Measurements from ENCODE around the gene MBOAT1. TPM values are rescaled to one million over a fixed set of nuclear protein-coding genes. Genes with fewer than 3 reads are reported as not detected.

MBOAT1 gene
- polyA plus RNA-seq, 1 of the 3 experiments (the other 2 are of a cell fraction): 3.0 TPM

DNA sequence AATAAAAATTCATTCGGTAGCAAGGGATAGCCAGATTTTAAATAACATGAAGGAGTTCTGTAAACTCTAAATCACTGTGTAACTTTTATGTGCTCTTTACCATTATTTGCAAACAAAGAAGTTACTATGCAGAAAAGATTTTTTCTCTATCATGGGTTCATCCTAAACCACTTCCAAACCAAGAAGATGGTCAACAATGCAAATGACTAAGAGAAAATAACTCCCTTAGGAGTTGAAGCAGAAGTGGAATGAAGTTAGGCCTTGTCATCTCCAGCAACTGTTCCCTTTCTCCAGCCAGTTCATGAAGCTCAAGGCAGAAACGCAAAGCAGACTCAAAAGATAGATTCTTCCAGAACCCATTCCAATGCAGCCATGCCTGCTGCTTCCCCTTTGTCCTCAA, 66.0 kb downstream of the MBOAT1 start (continued):
- TF ChIP-seq, protein P1, sequence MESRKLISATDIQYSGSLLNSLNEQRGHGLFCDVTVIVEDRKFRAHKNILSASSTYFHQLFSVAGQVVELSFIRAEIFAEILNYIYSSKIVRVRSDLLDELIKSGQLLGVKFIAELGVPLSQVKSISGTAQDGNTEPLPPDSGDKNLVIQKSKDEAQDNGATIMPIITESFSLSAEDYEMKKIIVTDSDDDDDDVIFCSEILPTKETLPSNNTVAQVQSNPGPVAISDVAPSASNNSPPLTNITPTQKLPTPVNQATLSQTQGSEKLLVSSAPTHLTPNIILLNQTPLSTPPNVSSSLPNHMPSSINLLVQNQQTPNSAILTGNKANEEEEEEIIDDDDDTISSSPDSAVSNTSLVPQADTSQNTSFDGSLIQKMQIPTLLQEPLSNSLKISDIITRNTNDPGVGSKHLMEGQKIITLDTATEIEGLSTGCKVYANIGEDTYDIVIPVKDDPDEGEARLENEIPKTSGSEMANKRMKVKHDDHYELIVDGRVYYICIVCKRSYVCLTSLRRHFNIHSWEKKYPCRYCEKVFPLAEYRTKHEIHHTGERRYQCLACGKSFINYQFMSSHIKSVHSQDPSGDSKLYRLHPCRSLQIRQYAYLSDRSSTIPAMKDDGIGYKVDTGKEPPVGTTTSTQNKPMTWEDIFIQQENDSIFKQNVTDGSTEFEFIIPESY (IDR thresholded peaks at IDR 0.05; ENCODE audit: borderline replicate concordance, low read depth): no peak
- TF ChIP-seq, protein P2, sequence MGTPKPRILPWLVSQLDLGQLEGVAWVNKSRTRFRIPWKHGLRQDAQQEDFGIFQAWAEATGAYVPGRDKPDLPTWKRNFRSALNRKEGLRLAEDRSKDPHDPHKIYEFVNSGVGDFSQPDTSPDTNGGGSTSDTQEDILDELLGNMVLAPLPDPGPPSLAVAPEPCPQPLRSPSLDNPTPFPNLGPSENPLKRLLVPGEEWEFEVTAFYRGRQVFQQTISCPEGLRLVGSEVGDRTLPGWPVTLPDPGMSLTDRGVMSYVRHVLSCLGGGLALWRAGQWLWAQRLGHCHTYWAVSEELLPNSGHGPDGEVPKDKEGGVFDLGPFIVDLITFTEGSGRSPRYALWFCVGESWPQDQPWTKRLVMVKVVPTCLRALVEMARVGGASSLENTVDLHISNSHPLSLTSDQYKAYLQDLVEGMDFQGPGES (IDR thresholded peaks at IDR 0.05; ENCODE audit: low read depth, low read length): no peak
- TF ChIP-seq NRF1 (IDR thresholded peaks at IDR 0.05; ENCODE audit: low read depth, low read length): no peak
- TF ChIP-seq GATA2 (CRISPR knock-in tag; IDR thresholded peaks at IDR 0.05): no peak
- no peak for TF ChIP-seq EZH2phosphoT487 (IDR thresholded peaks at IDR 0.05; ENCODE audit: borderline replicate concordance, low read depth)
- no peak for TF ChIP-seq ELF1 (IDR thresholded peaks at IDR 0.05)
- no peak for TF ChIP-seq JUND (IDR thresholded peaks at IDR 0.05)
- TF ChIP-seq GABPA (IDR thresholded peaks at IDR 0.05; ENCODE audit: low read depth): no peak
- no peak for TF ChIP-seq SIN3A (IDR thresholded peaks at IDR 0.05; ENCODE audit: borderline replicate concordance, low read depth, low read length)
- TF ChIP-seq FOXM1 (IDR thresholded peaks at IDR 0.05; ENCODE audit: low read depth): no peak
- no peak for TF ChIP-seq RXRA (IDR thresholded peaks at IDR 0.05; ENCODE audit: borderline replicate concordance, low read depth)

DNA sequence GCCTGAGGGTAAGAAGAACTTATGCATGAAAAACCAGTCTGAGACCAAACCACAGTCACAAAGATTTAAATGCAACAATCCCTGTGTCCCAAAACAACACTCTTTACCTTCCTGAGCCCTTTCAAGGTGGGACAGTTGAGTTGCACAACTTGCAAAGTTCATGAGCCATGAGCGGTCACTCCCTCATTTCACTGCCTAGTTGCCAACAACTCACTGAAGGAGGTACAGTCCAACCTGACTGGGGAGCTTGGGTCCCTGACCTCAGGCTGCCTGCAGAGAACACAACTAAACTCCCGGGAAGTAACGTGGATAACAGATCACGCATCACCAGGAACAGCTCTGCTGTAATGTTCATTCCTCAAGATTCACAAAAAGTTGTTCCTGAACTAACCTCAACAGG, 69.4 kb downstream of the MBOAT1 start:
- Histone ChIP-seq H3K9me3 (no peaks in the 10 kb centered on the region), H3K4me3 (ENCODE audit: low read depth in 2 of 2, low read length in 1 of 2) (no peak overlapping the region), H2AFZ (ENCODE audit: low read depth) (no peak overlapping the region), H3K27me3 (ENCODE audit: insufficient read depth) (no peaks in the 10 kb centered on the region), H3F3A (replicated peaks; ENCODE audit: insufficient read depth) (no peaks in the 10 kb centered on the region), H3K79me2 (ENCODE audit: insufficient read depth) (no peaks in the 10 kb centered on the region), H3K36me3 (replicated peaks in 1 of 2; ENCODE audit: control insufficient read depth in 1 of 2, insufficient read depth in 2 of 2, low read length in 1 of 2) (no peaks in the 10 kb centered on the region), H4K20me1 (ENCODE audit: insufficient read depth) (no peaks in the 10 kb centered on the region), H3K27ac (ENCODE audit: low read depth in 2 of 2, low read length in 1 of 2) (no peak overlapping the region), H3K9ac (no peak overlapping the region), H3K4me2 (no peak overlapping the region), H3K4me1 (ENCODE audit: control insufficient read depth in 1 of 2, insufficient read depth in 2 of 2, low read depth in 1 of 2, low read length in 1 of 2) (no peaks in the 10 kb centered on the region; a peak in 1 of 4 replicates), H3K9me2 (no peaks in the 10 kb centered on the region)
- ChIA-PET CTCF (interaction anchor here (1.2 kb wide), 1 partner anchor 16 kb away, joined by 5 read pairs; no protein-coding TSS in a partner anchor), POLR2A (no interaction called here)
- TF ChIP-seq RFX5 (IDR thresholded peaks at IDR 0.05; ENCODE audit: low read length): no peak
- TF ChIP-seq EZH2phosphoT487 (IDR thresholded peaks at IDR 0.05; ENCODE audit: borderline replicate concordance, low read depth): no peak
- no peak for TF ChIP-seq EP300 (IDR thresholded peaks at IDR 0.05; ENCODE audit: borderline replicate concordance in 1 of 2, low read depth in 1 of 2, low read length in 1 of 2)
- TF ChIP-seq SIN3A (IDR thresholded peaks at IDR 0.05; ENCODE audit: borderline replicate concordance, low read depth, low read length): no peak
- TF ChIP-seq, protein P3, sequence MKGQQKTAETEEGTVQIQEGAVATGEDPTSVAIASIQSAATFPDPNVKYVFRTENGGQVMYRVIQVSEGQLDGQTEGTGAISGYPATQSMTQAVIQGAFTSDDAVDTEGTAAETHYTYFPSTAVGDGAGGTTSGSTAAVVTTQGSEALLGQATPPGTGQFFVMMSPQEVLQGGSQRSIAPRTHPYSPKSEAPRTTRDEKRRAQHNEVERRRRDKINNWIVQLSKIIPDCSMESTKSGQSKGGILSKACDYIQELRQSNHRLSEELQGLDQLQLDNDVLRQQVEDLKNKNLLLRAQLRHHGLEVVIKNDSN (IDR thresholded peaks at IDR 0.05; ENCODE audit: borderline replicate concordance, low read depth): no peak
- 100% methylated on average over 4 of the region's 4 CpGs for WGBS (ENCODE audit: low lambda C conversion rate)
- no peak for DNase-seq

Data from SK-N-SH (cell line).